Measurements from ENCODE around the gene XRRA1. TPM values are rescaled to one million over a fixed set of nuclear protein-coding genes. Genes with fewer than 3 reads are reported as not detected.

XRRA1 gene
- total and polyA plus RNA-seq, 2 of the 13 experiments (the other 11 are each of a cell fraction or from before 2014, with no cell fraction given) = 7.6 to 10.5 TPM

DNA sequence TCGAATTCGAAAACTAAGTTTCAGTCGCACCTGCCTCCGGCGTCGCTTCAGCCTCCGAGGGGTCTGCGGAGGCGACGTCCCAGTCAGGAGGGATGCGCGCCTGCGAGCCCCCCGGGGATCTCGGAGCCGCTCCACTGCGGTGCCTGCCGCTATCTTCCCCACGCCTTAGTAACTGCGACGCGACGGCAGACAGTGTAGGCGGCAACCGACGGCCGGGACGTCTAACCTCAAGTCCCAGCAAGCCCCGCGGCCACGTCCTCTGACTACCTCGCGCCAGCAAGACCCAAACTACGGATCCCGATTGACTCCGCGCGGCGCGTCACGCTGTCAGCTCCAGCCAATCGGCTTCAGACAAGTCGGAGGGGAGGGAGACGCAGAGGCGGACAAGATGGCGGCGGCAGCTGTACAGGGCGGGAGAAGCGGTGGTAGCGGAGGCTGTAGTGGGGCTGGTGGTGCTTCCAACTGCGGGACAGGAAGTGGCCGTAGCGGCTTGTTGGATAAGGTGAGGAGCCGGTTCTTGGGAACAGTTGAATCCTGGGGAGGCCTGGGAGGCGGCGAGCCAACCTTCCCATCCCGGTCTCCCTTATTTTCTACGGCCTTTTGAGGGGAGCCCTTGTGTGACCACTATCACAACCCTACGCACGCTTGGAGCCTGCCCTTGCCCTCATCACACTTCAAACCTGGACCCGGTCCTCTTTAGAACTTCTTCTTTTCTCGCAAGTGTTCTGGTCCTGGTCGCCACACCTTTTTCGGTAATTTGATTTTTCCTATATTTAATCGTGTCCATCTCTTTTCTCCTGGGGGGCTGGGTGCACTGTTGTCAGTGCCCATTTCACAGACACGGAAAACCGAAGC lies at the start of gene XRRA1, which contains the start of gene SPCS2 (continued):
- TF ChIP-seq ZKSCAN1 (IDR thresholded peaks at IDR 0.05; ENCODE audit: low read length) = 0 out of 2 replicates have a peak, but pooled peaks have one; percentile 10
- no peak for TF ChIP-seq CEBPB (IDR thresholded peaks at IDR 0.05; ENCODE audit: borderline replicate concordance, low read depth, low read length)
- TF ChIP-seq, protein P1, sequence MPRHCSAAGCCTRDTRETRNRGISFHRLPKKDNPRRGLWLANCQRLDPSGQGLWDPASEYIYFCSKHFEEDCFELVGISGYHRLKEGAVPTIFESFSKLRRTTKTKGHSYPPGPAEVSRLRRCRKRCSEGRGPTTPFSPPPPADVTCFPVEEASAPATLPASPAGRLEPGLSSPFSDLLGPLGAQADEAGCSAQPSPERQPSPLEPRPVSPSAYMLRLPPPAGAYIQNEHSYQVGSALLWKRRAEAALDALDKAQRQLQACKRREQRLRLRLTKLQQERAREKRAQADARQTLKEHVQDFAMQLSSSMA (CRISPR knock-in tag; IDR thresholded peaks at IDR 0.05) = peak; percentile 88; the same call in 1 of the 2 replicates
- no peak for TF ChIP-seq ZNF720 (CRISPR knock-in tag; IDR thresholded peaks at IDR 0.05)
- TF ChIP-seq XRCC5 (optimal IDR thresholded peaks at IDR 0.05; ENCODE audit: low read length) = peak; percentile 85
- peak; percentile 80; the same call in 1 of the 2 replicates for TF ChIP-seq ZNF678 (CRISPR knock-in tag; IDR thresholded peaks at IDR 0.05)
- TF ChIP-seq, protein P2, sequence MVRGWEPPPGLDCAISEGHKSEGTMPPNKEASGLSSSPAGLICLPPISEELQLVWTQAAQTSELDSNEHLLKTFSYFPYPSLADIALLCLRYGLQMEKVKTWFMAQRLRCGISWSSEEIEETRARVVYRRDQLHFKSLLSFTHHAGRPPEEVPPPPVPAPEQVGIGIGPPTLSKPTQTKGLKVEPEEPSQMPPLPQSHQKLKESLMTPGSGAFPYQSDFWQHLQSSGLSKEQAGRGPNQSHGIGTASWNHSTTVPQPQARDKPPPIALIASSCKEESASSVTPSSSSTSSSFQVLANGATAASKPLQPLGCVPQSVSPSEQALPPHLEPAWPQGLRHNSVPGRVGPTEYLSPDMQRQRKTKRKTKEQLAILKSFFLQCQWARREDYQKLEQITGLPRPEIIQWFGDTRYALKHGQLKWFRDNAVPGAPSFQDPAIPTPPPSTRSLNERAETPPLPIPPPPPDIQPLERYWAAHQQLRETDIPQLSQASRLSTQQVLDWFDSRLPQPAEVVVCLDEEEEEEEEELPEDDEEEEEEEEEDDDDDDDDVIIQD (CRISPR knock-in tag; IDR thresholded peaks at IDR 0.05; ENCODE audit: low read depth) = peak; percentile 60; the same call in 1 of the 2 replicates
- peak; percentile 59; the same call in 1 of the 2 replicates for TF ChIP-seq SMYD3 (CRISPR knock-in tag; IDR thresholded peaks at IDR 0.05)
- TF ChIP-seq TEAD2 (CRISPR knock-in tag; IDR thresholded peaks at IDR 0.05) = no peak
- peak; percentile 76; the same call in 1 of the 2 replicates for TF ChIP-seq ZNF547 (CRISPR knock-in tag; IDR thresholded peaks at IDR 0.05)
- TF ChIP-seq TFAP4 (IDR thresholded peaks at IDR 0.05; ENCODE audit: borderline replicate concordance, low read depth) = peak; percentile 70; the same call in 1 of the 2 replicates
- peak; percentile 91 for TF ChIP-seq ZNF792 (CRISPR knock-in tag; IDR thresholded peaks at IDR 0.05)
- TF ChIP-seq STAG1 (CRISPR knock-in tag; IDR thresholded peaks at IDR 0.05) = no peak
- peak; percentile 79; the same call in 1 of the 2 replicates for TF ChIP-seq ZNF225 (CRISPR knock-in tag; IDR thresholded peaks at IDR 0.05)
- peak; percentile 70 for TF ChIP-seq SKI (IDR thresholded peaks at IDR 0.05; ENCODE audit: partially characterized antibody)
- no peak for TF ChIP-seq RBAK (CRISPR knock-in tag; IDR thresholded peaks at IDR 0.05)
- no peak for TF ChIP-seq PAF1 (CRISPR knock-in tag; IDR thresholded peaks at IDR 0.05)
- peak; percentile 54; the same call in 1 of the 2 replicates for TF ChIP-seq MED13 (CRISPR knock-in tag; IDR thresholded peaks at IDR 0.05)
- peak; percentile 69 for TF ChIP-seq ZNF329 (CRISPR knock-in tag; IDR thresholded peaks at IDR 0.05; ENCODE audit: low read depth)
- TF ChIP-seq ZNF280D (CRISPR knock-in tag; IDR thresholded peaks at IDR 0.05) = peak; percentile 86; the same call in 1 of the 2 replicates
- peak; percentile 75; the same call in 1 of the 2 replicates for TF ChIP-seq ZNF619 (CRISPR knock-in tag; IDR thresholded peaks at IDR 0.05)
- TF ChIP-seq AGO2 (optimal IDR thresholded peaks at IDR 0.05; ENCODE audit: low read depth, low read length) = peak; percentile 54
- no peak for TF ChIP-seq HNF4A (CRISPR knock-in tag; IDR thresholded peaks at IDR 0.05)
- no peak for TF ChIP-seq PCBP2 (optimal IDR thresholded peaks at IDR 0.05; ENCODE audit: low read depth, low read length, poor library complexity, severe bottlenecking)
- TF ChIP-seq NR2C2 (CRISPR knock-in tag; IDR thresholded peaks at IDR 0.05; ENCODE audit: borderline replicate concordance) = peak; percentile 83
